Omental fat pad (tissue), 4 donors: ENCODE results near the gene RAPH1. TPM values are rescaled to one million over a fixed set of nuclear protein-coding genes. Genes with fewer than 3 reads are reported as not detected.
A peak's percentile ranks its signal among the peaks of the same experiment; 100 is the strongest.
"Not testable (repeated sequence)": the region's sequence is repeated elsewhere in the genome, so short reads cannot be mapped to it uniquely, and the experiment has no call there.

ENCODE experiments used
- ATAC-seq: fragments of 150-250 bp; one replicate; pipeline ENCODE4 v1.9.1; 2016; ENCODE audit warnings: mild to moderate bottlenecking, moderate library complexity; ENCODE audit not compliant: low FRiP score
- DNase-seq: peaks from one replicate; pipeline ENCODE4 v3.0.0-alpha.2; 2019; ENCODE audit warnings: low spot score
- total RNA-seq, 4 donors: library from RNA; depleted of rRNA; stranded (reverse); fragments of >200 nt; gene quantifications; one replicate each; pipeline ENCODE4 v1.1.0, GENCODE V29; 2016
- TF ChIP-seq, protein P1 (sequence below), 3 donors: fragments of 450-650 bp; IDR thresholded peaks; one replicate each; pipeline ENCODE4 v1.5.1; 2016 to 2017; ENCODE audit warnings: antibody characterized with exemption in 3 of 3, mild to moderate bottlenecking in 3 of 3, moderate library complexity in 2 of 3

RAPH1 gene
- total RNA-seq, 4 donors from 2014 or later, result 38.1 to 86.1 (median 65.6) TPM

DNA sequence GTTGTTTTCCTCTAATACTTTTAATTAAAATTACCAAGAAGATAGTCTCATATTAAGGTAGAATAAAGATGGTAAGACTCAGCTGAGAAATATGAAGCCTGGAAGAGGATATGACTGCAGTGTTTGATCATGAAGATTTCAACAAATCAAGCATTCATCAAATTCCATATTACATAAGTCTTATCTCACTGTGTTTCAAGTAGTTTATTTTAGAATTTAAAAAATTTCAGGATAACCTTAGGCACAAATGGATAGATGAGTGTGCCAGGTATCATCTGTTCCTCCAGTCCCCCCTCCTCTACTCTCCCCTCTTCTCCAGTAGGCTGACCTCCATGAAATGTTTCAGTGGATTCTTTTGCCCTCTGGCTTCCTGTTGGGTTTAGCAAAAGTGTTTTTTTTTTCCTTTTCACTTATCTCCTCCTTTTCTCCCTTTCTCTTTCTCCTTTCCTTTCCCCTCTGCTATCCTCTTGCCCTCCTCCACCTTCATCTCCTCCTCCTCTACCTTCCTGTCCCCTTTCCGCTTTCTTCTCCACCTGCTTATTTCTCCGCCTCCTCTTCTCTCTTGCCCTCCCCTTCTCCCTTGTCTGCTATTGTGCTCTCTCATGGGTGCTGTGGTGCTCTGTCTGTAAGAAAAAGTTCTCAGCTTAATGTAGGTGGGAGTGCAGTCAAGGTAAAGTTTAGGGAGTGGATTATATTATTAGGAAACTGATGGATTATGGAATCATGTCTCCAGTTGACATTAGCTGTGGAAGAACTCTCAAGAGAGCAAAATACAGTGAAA, 134.1 kb downstream of the RAPH1 start:
- ATAC-seq (peak; percentile 52), DNase-seq (no peak)
- TF ChIP-seq, protein P1, sequence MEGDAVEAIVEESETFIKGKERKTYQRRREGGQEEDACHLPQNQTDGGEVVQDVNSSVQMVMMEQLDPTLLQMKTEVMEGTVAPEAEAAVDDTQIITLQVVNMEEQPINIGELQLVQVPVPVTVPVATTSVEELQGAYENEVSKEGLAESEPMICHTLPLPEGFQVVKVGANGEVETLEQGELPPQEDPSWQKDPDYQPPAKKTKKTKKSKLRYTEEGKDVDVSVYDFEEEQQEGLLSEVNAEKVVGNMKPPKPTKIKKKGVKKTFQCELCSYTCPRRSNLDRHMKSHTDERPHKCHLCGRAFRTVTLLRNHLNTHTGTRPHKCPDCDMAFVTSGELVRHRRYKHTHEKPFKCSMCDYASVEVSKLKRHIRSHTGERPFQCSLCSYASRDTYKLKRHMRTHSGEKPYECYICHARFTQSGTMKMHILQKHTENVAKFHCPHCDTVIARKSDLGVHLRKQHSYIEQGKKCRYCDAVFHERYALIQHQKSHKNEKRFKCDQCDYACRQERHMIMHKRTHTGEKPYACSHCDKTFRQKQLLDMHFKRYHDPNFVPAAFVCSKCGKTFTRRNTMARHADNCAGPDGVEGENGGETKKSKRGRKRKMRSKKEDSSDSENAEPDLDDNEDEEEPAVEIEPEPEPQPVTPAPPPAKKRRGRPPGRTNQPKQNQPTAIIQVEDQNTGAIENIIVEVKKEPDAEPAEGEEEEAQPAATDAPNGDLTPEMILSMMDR (IDR thresholded peaks at IDR 0.05), result no peak

DNA sequence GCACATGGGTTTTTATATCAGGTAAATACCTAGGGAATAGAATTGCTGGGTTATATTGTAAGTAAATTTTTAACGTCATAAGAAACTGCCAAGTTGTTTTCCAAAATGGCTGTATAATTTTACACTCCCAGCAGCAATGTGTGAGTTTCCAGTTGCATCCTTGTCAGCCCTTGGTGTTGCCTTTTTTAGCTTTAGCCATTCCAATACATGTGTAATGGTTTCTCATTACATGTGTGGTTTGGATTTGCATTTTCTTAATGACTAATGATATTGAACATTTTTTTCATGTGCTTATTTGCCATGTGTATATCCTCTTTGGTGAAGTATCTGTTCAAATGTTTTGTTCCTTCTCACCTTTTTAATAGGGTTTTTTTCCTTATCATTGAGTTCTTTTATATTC, 136.1 kb downstream of the RAPH1 start:
- TF ChIP-seq, protein P1 (IDR thresholded peaks at IDR 0.05), result no peak
- ATAC-seq, result no peak
- DNase-seq, result no peak

DNA sequence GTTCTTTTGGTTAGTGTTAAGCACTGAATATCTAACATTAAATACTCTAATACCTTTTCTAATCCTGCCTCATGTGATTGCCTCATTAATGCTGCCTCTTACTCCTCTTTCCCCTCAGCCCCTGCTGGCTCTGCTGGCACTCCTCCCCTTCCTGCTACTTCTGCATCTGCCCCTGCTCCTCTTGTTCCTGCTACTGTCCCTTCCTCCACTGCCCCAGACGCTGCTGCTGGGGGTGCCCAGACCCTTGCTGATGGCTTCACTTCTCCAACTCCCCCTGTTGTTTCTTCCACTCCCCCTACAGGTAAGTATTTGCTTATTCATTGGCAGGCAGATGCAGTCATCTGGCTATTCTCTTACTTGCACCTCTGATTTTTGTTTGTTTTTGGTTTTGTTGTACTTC, 138.4 kb downstream of the RAPH1 start:
- TF ChIP-seq, protein P1 (IDR thresholded peaks at IDR 0.05), result no peak
- DNase-seq (no peak), ATAC-seq (no peak)

DNA sequence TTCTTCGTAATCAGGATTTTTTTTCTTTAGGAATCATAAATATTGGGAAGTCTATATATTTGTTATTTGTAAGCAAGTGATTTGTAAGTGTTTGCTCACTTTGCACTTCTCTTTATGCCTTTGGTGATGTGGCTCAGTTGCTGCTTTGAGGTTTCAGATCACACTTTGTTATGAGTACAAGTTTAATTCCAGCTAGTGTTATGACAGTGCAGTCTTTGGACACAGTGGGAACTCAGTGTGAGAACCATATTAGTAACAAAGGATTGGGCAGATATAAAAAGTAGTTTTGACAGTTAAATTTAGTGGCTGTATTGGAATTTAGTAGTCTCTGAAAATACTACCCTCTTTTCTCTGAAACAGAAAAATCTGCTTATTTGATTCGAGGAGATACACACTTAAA, 139.2 kb downstream of the RAPH1 start:
- ATAC-seq, result no peak
- TF ChIP-seq, protein P1 (IDR thresholded peaks at IDR 0.05), result no peak
- DNase-seq, result no peak

DNA sequence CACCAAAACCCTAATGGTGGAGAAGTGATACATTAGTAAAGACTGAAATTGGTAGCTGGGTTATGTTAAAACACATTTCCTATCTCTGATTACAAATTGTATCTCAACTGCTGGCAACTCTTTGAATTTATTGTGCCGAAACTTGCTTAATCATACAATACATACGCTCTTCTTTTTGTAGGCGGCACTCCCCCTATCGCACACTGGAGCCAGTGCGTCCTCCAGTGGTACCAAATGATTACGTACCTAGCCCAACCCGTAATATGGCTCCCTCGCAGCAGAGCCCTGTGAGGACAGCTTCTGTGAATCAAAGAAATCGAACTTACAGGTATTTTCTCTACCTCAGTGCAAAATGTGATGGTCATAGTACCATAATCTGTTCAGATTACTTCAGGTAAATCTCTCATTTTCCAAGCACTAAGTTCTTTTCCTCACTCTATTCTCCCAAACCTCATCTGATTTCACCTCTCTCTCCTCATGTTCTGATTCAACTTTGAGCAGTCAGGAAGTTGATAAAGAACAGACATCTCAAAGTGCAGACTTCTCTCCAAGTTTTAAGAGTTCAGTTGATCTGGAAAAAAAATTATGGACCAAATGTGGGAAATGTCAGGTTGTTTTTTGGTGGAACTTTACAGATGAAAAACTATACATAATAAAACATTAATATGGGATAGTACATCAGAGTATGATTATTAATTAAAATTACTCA, 140.4 kb downstream of the RAPH1 start:
- TF ChIP-seq, protein P1 (IDR thresholded peaks at IDR 0.05), result no peak
- DNase-seq, result no peak
- peak; percentile 65 for ATAC-seq

DNA sequence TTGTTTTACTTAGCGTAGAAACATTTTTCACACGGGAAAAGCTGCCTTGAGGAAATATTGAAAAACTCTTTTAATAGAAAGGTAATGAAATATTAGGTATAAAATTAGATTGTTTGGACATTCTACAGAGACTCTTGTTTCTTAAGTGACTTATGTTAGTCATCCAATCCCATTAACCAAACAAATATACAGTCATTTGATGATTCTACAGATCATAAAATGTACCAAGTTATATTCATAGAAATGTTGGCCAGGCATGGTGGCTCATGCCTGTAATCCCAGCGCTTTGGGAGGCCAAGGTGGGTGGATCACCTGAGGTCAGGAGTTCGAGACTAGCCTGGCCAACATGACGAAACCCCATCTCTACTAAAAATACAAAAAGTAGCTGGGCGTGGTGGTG, 146.9 kb downstream of the RAPH1 start:
- ATAC-seq, DNase-seq: not testable (repeated sequence)

DNA sequence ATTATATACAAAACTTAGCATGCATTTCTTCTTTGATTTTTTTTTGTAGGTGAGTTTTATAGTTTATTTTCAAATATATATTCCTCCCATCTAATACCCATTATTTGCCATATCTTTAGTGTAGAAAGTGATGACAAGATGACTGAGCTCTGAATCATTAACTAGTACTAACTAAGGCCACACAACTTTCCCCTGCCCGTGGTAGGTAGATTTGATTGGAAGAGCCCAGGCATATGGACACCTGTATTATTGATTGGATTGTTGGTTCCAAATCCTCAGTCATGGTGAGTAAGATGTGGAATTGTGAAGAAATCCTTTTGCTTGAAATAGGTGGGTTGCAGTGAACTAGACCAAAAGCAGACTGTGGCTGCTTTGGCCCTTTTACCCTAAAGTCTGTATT, 152.1 kb downstream of the RAPH1 start:
- TF ChIP-seq, protein P1 (IDR thresholded peaks at IDR 0.05), result no peak
- DNase-seq (no peak), ATAC-seq (no peak)
